Omental fat pad (tissue), 4 donors: ENCODE measurements around the gene PTPRO. TPM values are rescaled to one million over a fixed set of nuclear protein-coding genes. Genes with fewer than 3 reads are reported as not detected.

Source experiments
- ATAC-seq: fragments of 150-250 bp; one replicate; pipeline ENCODE4 v1.9.1; 2016; ENCODE audit warnings: mild to moderate bottlenecking, moderate library complexity; ENCODE audit not compliant: low FRiP score
- DNase-seq: peaks from one replicate; pipeline ENCODE4 v3.0.0-alpha.2; 2019; ENCODE audit warnings: low spot score
- total RNA-seq, 4 donors: library from RNA; depleted of rRNA; stranded (reverse); fragments of >200 nt; gene quantifications; one replicate each; pipeline ENCODE4 v1.1.0, GENCODE V29; 2016
- TF ChIP-seq, protein P1 (sequence below), 3 donors: fragments of 450-650 bp; IDR thresholded peaks; one replicate each; pipeline ENCODE4 v1.5.1; 2016 to 2017; ENCODE audit warnings: antibody characterized with exemption in 3 of 3, mild to moderate bottlenecking in 3 of 3, moderate library complexity in 2 of 3

Gene PTPRO
- total RNA-seq, 4 donors from 2014 or later = 2.1 to 12.5 (median 5.7) TPM

GRCh38 chr12:15556411-15557102, 234.2 kb downstream of the PTPRO start:
- no peak for ATAC-seq
- DNase-seq = no peak
- TF ChIP-seq, protein P1, sequence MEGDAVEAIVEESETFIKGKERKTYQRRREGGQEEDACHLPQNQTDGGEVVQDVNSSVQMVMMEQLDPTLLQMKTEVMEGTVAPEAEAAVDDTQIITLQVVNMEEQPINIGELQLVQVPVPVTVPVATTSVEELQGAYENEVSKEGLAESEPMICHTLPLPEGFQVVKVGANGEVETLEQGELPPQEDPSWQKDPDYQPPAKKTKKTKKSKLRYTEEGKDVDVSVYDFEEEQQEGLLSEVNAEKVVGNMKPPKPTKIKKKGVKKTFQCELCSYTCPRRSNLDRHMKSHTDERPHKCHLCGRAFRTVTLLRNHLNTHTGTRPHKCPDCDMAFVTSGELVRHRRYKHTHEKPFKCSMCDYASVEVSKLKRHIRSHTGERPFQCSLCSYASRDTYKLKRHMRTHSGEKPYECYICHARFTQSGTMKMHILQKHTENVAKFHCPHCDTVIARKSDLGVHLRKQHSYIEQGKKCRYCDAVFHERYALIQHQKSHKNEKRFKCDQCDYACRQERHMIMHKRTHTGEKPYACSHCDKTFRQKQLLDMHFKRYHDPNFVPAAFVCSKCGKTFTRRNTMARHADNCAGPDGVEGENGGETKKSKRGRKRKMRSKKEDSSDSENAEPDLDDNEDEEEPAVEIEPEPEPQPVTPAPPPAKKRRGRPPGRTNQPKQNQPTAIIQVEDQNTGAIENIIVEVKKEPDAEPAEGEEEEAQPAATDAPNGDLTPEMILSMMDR (IDR thresholded peaks at IDR 0.05) = no peak

GRCh38 chr12:15558915-15559528, 236.7 kb downstream of the PTPRO start:
- peak; percentile 74 for ATAC-seq
- DNase-seq = no peak
- TF ChIP-seq, protein P1 (IDR thresholded peaks at IDR 0.05) = no peak

GRCh38 chr12:15561396-15561795, 239.1 kb downstream of the PTPRO start:
- ATAC-seq = no peak
- DNase-seq = no peak
- TF ChIP-seq, protein P1 (IDR thresholded peaks at IDR 0.05) = no peak

- TF ChIP-seq, protein P1 (IDR thresholded peaks at IDR 0.05) = no peak
- DNase-seq (no peak), ATAC-seq (no peak)
Observed at GRCh38 chr12:15562263-15562662, 240.0 kb downstream of the PTPRO start.

DNA sequence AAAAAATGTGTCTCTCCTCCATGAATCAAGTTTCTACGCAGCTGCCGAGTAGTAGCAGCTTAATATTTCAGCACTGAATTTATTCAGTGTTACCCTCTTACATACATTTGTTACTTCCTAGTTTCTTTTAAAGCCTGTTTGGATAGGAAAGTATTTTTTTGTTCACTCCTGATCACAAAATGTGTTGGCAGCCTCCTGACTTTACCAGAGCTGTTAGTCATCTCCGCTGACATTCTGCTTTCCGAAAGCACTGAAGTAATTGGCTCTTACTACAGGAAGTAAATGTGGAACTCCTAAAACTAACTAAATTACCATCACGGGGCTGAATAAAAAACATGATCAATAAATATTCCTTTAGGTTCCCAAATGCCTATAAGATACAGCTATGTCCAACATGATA, 241.4 kb downstream of the PTPRO start:
- ATAC-seq (peak; percentile 80), DNase-seq (no peak)
- TF ChIP-seq, protein P1 (IDR thresholded peaks at IDR 0.05) = no peak

DNA sequence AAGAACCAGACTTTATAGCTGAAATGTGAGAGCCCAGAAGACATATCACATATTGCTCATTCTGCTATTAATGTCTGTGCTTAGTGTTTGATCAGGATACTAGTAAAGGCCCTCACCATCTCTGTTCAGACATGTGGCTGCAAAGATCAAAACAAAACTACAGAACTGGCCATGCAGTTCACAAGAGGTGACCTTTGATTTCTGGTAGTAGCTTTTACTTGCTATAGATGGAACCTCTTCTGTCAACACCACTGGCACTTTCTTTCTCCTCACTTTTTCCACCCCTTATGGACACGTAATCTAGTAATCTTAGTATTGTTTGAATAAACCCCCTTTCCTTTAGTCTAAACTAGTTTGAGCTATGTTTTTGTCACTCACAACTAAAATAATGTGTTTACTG, 252.0 kb downstream of the PTPRO start:
- TF ChIP-seq, protein P1 (IDR thresholded peaks at IDR 0.05) = no peak
- ATAC-seq (no peak), DNase-seq (no peak)
